Measurements from ENCODE around the gene TJAP1.
"Not testable (repeated sequence)": the region's sequence is repeated elsewhere in the genome, so short reads cannot be mapped to it uniquely, and the experiment has no call there.

The TJAP1 gene

GRCh38 chr6:43453831-43454230, 23.5 kb upstream of the TJAP1 start:
- no peak for DNase-seq

- peak in 1 of 2 donors; percentile 23 for DNase-seq
These were observed 23.1 kb upstream of the TJAP1 start for GRCh38 chr6:43454290-43454695.

- DNase-seq = peak; percentile 16 to 55
These were observed 22.5 kb upstream of the TJAP1 start for GRCh38 chr6:43454696-43455530.

GRCh38 chr6:43455531-43456428, 21.6 kb upstream of the TJAP1 start, which contains the start of gene DLK2:
TSS of gene DLK2 (minus strand) at chr6:43455548. CDS start at chr6:43454825, 723 bp downstream.
- DNase-seq = no peak

- no peak for DNase-seq
These were observed 19.7 kb upstream of the TJAP1 start for GRCh38 chr6:43457643-43458042.

- not testable (repeated sequence) for DNase-seq
These were observed 19.2 kb upstream of the TJAP1 start for GRCh38 chr6:43458154-43458553.

- DNase-seq = no peak
These were observed 17.8 kb upstream of the TJAP1 start for GRCh38 chr6:43459535-43459934.

- no peak for DNase-seq
These were observed 17.3 kb upstream of the TJAP1 start for GRCh38 chr6:43460032-43460431.

- DNase-seq = no peak
These were observed 15.4 kb upstream of the TJAP1 start for GRCh38 chr6:43461936-43462335.

GRCh38 chr6:43464337-43464736, 13.0 kb upstream of the TJAP1 start:
- DNase-seq = no peak

GRCh38 chr6:43465948-43466347, 11.4 kb upstream of the TJAP1 start:
- DNase-seq = no peak

GRCh38 chr6:43467265-43467664, 10.1 kb upstream of the TJAP1 start:
- not testable (repeated sequence) for DNase-seq

- no peak for DNase-seq
These were observed 9.6 kb upstream of the TJAP1 start for GRCh38 chr6:43467752-43468151.

- DNase-seq = no peak
These were observed 9.1 kb upstream of the TJAP1 start for GRCh38 chr6:43468240-43468639.

GRCh38 chr6:43468748-43469681, 8.4 kb upstream of the TJAP1 start:
- DNase-seq = no peak

GRCh38 chr6:43469947-43470346, 7.4 kb upstream of the TJAP1 start:
- no peak for DNase-seq

- no peak for DNase-seq
These were observed 6.0 kb upstream of the TJAP1 start for GRCh38 chr6:43471399-43471798.

- no peak for DNase-seq
These were observed 4.9 kb upstream of the TJAP1 start for GRCh38 chr6:43472515-43472914.

- no peak for DNase-seq
These were observed 1.9 kb upstream of the TJAP1 start for GRCh38 chr6:43475516-43475915.

- DNase-seq = no peak
These were observed 624 bp upstream of the TJAP1 start for GRCh38 chr6:43476746-43477145.

GRCh38 chr6:43478008-43478372, 620 bp downstream of the TJAP1 start:
- DNase-seq = no peak

GRCh38 chr6:43481075-43481474, 3.7 kb downstream of the TJAP1 start:
- no peak for DNase-seq

Measured in bone marrow (tissue), 2 donors.